RWPE2 (cell line): ENCODE measurements around the gene NEK1.
A peak's percentile ranks its signal among the peaks of the same experiment; 100 is the strongest.

ENCODE experiments used
- ATAC-seq: fragments of 200-7000 bp; cut with Tn5 transposase; 3 replicates; pipeline ENCODE4 v1.9.1; 2021; ENCODE audit warnings: low read depth
- DNase-seq: peaks from one replicate; pipeline ENCODE4 v3.0.0-alpha.2; 2020; ENCODE audit warnings: low spot score
- H3K27ac ChIP-seq: fragments of 450-650 bp; 2 replicates; pipeline ENCODE4 v1.5.1; 2017; ENCODE audit warnings: mild to moderate bottlenecking; ENCODE audit not compliant: poor library complexity, severe bottlenecking
- H3K27me3 ChIP-seq: fragments of 250-450 bp; sonication (Bioruptor Pico); 2 replicates; pipeline ENCODE4 v1.5.1; 2021; ENCODE audit warnings: mild to moderate bottlenecking, moderate library complexity; ENCODE audit not compliant: insufficient read depth, poor library complexity, severe bottlenecking
- H3K36me3 ChIP-seq: fragments of 250-450 bp; sonication (Bioruptor Pico); 2 replicates; pipeline ENCODE4 v1.5.1; 2020; ENCODE audit warnings: low read depth, mild to moderate bottlenecking, moderate library complexity
- H3K4me1 ChIP-seq: fragments of 250-450 bp; sonication (Bioruptor Pico); 2 replicates; pipeline ENCODE4 v1.5.1; 2021; ENCODE audit warnings: mild to moderate bottlenecking, moderate library complexity; ENCODE audit not compliant: insufficient read depth, poor library complexity, severe bottlenecking
- H3K4me3 ChIP-seq: fragments of 250-450 bp; sonication (Bioruptor Pico); 2 replicates; pipeline ENCODE4 v1.5.1; 2021; ENCODE audit warnings: mild to moderate bottlenecking, moderate library complexity; ENCODE audit not compliant: severe bottlenecking
- H3K9me3 ChIP-seq: fragments of 250-450 bp; sonication (Bioruptor Pico); 2 replicates; pipeline ENCODE4 v1.5.1; 2021; ENCODE audit warnings: mild to moderate bottlenecking, moderate library complexity; ENCODE audit not compliant: severe bottlenecking
- TF ChIP-seq, protein P1 (sequence below): fragments of 450-650 bp; IDR thresholded peaks from one replicate; pipeline ENCODE4 v1.5.1; 2017; ENCODE audit warnings: mild to moderate bottlenecking, moderate library complexity; ENCODE audit not compliant: poor library complexity, severe bottlenecking

NEK1 gene

DNA sequence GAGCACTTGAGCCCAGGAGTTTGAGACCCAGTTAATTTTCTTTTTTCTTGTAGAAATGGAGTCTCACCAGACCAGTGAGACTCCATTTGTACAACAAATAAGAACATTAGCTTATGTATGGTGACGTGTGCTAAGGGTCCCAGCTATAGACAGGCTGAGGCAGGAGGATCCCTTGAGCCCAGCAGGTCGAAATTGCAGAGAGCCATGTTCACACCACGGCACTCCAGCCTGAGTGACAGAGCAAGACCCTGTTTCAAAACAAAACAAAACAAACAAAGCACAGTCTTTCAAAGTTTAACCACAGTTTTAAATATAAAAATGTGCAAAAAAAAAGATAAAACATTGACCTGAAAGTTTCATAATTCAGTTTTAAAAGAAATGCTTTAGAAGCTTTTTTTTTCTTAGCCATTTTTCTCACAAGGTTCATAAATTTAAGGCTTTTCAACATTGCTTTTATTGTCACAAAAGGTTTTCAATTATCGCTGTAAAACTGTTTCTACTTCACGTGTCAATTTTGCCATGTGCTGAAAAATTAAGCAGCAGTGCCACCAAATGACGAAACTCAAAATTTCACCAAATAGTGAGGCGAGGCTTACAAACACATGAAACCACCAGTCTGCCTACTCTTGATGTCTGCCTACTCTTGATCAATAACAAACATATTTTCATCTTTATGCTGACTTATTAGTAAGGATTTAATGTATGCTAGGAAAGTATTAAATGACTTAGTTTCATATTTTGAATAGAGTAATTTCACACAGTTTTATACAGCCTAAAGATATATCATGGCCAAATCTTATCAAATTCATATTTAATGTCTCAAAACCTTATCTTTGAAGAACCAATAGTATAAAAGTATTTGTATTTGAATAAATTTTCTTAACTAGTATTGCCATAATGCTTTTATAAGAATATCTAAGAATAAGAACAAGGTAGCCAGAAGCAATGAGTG lies 126.3 kb downstream of the NEK1 start:
- ATAC-seq (0 out of 3 replicates have a peak, but pooled peaks have one; percentile 48), DNase-seq (no peak)
- Histone ChIP-seq H3K36me3 (peaks cover 3% of the 10 kb centered on the region), H3K4me3 (no peak overlapping the region), H3K4me1 (no peaks in the 10 kb centered on the region), H3K27me3 (no peaks in the 10 kb centered on the region), H3K9me3 (no peaks in the 10 kb centered on the region), H3K27ac (no peak overlapping the region)
- TF ChIP-seq, protein P1, sequence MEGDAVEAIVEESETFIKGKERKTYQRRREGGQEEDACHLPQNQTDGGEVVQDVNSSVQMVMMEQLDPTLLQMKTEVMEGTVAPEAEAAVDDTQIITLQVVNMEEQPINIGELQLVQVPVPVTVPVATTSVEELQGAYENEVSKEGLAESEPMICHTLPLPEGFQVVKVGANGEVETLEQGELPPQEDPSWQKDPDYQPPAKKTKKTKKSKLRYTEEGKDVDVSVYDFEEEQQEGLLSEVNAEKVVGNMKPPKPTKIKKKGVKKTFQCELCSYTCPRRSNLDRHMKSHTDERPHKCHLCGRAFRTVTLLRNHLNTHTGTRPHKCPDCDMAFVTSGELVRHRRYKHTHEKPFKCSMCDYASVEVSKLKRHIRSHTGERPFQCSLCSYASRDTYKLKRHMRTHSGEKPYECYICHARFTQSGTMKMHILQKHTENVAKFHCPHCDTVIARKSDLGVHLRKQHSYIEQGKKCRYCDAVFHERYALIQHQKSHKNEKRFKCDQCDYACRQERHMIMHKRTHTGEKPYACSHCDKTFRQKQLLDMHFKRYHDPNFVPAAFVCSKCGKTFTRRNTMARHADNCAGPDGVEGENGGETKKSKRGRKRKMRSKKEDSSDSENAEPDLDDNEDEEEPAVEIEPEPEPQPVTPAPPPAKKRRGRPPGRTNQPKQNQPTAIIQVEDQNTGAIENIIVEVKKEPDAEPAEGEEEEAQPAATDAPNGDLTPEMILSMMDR = peak; percentile 85

DNA sequence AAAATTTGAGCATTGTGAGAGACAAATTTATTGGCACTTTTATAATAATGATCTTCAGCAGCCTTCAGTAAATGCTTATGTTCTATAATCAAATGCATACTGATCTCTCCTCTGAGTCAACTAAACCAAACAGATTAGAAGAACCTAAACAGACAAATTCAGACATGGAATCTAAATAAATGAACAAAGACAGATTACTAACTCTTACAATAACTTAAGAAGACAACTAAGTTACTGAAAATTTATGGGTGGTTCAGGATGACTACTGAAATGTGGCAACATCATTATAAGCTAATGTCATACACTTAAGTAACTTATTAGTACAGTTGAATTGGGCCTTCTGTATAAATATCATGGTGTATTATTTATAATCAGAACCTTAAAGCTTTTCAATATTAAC lies 127.3 kb downstream of the NEK1 start:
- TF ChIP-seq, protein P1 = no peak
- ATAC-seq (no peak), DNase-seq (no peak)
- Histone ChIP-seq H3K4me1 (no peaks in the 10 kb centered on the region), H3K36me3 (peaks cover 3% of the 10 kb centered on the region), H3K4me3 (no peak overlapping the region), H3K9me3 (no peaks in the 10 kb centered on the region), H3K27me3 (no peaks in the 10 kb centered on the region), H3K27ac (no peak overlapping the region)

DNA sequence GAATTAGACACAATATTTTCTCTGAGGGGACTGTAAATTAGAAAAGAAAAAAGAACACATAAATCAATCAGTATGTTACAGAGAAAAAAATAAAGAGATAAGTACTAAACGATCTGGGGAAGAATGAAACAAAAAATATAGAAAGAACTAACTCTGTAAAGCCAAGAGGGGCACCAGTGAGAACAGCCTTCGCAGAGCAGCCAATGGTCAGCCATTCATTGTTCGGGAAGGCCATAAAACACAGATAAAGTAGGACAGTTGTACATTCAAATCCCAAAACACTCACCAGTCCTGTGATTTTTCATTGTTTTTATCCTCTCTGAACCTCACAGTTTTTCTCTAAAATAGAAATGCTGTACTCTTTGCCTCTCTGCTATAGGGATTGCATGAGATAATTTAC lies 127.9 kb downstream of the NEK1 start:
- no peak for ATAC-seq
- DNase-seq = no peak
- H3K27me3 ChIP-seq = no peaks in the 10 kb centered on the region
- no peaks in the 10 kb centered on the region for H3K9me3 ChIP-seq
- TF ChIP-seq, protein P1 = no peak
- H3K36me3 ChIP-seq = peaks cover 5% of the 10 kb centered on the region
- no peak overlapping the region for H3K4me3 ChIP-seq
- H3K27ac ChIP-seq = no peak overlapping the region
- no peaks in the 10 kb centered on the region for H3K4me1 ChIP-seq

DNA sequence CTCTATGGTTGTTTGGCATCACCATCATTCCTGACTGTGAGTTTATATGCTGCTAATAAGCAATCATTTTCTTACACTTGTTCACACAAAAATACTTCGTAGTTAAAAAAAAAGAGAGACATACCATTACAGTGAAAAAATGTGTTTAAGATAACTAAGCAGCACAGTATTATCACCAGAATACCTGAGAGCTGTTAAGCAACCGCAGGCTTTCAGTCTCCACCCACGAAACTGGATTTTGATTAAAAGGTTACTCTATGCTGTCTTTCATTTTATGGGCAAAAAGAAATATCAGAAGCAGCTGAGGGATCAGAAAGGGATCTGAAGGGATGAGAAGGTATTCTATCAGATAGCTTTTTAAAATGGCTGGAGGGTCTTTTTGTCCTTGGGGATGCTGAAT lies 148.3 kb downstream of the NEK1 start:
- Histone ChIP-seq H3K4me1 (no peaks in the 10 kb centered on the region), H3K27me3 (no peaks in the 10 kb centered on the region)

More for the DNA sequence above, 148.3 kb downstream of the NEK1 start:
- Histone ChIP-seq H3K36me3 (0 out of 2 replicates have a peak, but pooled peaks cover 5% of the 10 kb centered on the region), H3K9me3 (no peaks in the 10 kb centered on the region), H3K4me3 (no peak overlapping the region), H3K27ac (no peak overlapping the region)
- TF ChIP-seq, protein P1 = no peak
- ATAC-seq (no peak), DNase-seq (no peak)
